ENCODE measurements around the gene CDC25C.
A peak's percentile ranks its signal among the peaks of the same experiment; 100 is the strongest.
"Not testable (repeated sequence)": the region's sequence is repeated elsewhere in the genome, so short reads cannot be mapped to it uniquely, and the experiment has no call there.

The CDC25C gene

GRCh38 chr5:138274189-138274853 is 57.3 kb downstream of the CDC25C start, which contains the start of gene GFRA3:
GFRA3 (minus strand) TSS chr5:138274621; CDS start chr5:138274424, 197 bp downstream.
- DNase-seq = no peak

- no peak for DNase-seq
Measured at GRCh38 chr5:138273834-138274188, 57.8 kb downstream of the CDC25C start.

GRCh38 chr5:138272681-138273080 is 58.9 kb downstream of the CDC25C start:
- no peak for DNase-seq

GRCh38 chr5:138271281-138271680 is 60.3 kb downstream of the CDC25C start:
- DNase-seq = no peak

GRCh38 chr5:138264183-138264582 is 67.4 kb downstream of the CDC25C start:
- no peak for DNase-seq

- DNase-seq = no peak
Measured at GRCh38 chr5:138263581-138263980, 68.0 kb downstream of the CDC25C start.

- DNase-seq = no peak
Measured at GRCh38 chr5:138258704-138259292, 72.8 kb downstream of the CDC25C start.

- no peak for DNase-seq
Measured at GRCh38 chr5:138257583-138257982, 74.0 kb downstream of the CDC25C start.

- DNase-seq = no peak
Measured at GRCh38 chr5:138252944-138253343, 78.7 kb downstream of the CDC25C start.

- not testable (repeated sequence) for DNase-seq
Measured at GRCh38 chr5:138247800-138248199, 83.8 kb downstream of the CDC25C start.

GRCh38 chr5:138246822-138247221 is 84.8 kb downstream of the CDC25C start:
- no peak for DNase-seq

- no peak for DNase-seq
Measured at GRCh38 chr5:138246334-138246733, 85.3 kb downstream of the CDC25C start.

GRCh38 chr5:138245717-138246116 is 85.9 kb downstream of the CDC25C start:
- DNase-seq = no peak

- no peak for DNase-seq
Measured at GRCh38 chr5:138243794-138244193, 87.8 kb downstream of the CDC25C start.

GRCh38 chr5:138241688-138242571 is 89.7 kb downstream of the CDC25C start:
- DNase-seq = peak; percentile 63

GRCh38 chr5:138240650-138241385 is 90.8 kb downstream of the CDC25C start:
- DNase-seq = no peak

GRCh38 chr5:138238034-138238433 is 93.6 kb downstream of the CDC25C start:
- DNase-seq = no peak

Data from activated effector memory CD4-positive, alpha-beta T cell treated with anti-CD3 and anti-CD28 coated beads, Interleukin-2, amount 50 U/mL, for 16 hours (primary cell).